Activated T-helper 2 cell treated with anti-CD3 and anti-CD28 coated beads, Interferon-gamma antibody, Interleukin-2, Interleukin-4, amounts not matched to agents 10 μg/mL and 5 μg/mL and 100 μg/mL, durations not matched to agents 14 hours and 24 hours and 36 hours (primary cell): ENCODE results near the gene ANGPTL5. TPM values are rescaled to one million over a fixed set of nuclear protein-coding genes. Genes with fewer than 3 reads are reported as not detected.
A peak's percentile ranks its signal among the peaks of the same experiment; 100 is the strongest.

Experiments used
- DNase-seq: peaks from one replicate; pipeline ENCODE4 v3.0.0; 2021; ENCODE audit warnings: low spot score
- H3K27ac Mint-ChIP-seq: one replicate; pipeline ENCODE4 v1.8.0; 2021; ENCODE audit warnings: mixed read lengths
- H3K27me3 Mint-ChIP-seq: one replicate; pipeline ENCODE4 v1.8.0; 2021; ENCODE audit warnings: low read depth, mixed read lengths
- H3K36me3 Mint-ChIP-seq: one replicate; pipeline ENCODE4 v1.8.0; 2021; ENCODE audit warnings: low read depth, mixed read lengths
- H3K4me1 Mint-ChIP-seq: one replicate; pipeline ENCODE4 v1.8.0; 2021; ENCODE audit warnings: low read depth, mixed read lengths
- H3K4me3 Mint-ChIP-seq: one replicate; pipeline ENCODE4 v1.8.0; 2021; ENCODE audit warnings: low read depth, mild to moderate bottlenecking, moderate library complexity, mixed read lengths
- H3K9me3 Mint-ChIP-seq: one replicate; pipeline ENCODE4 v1.8.0; 2021; ENCODE audit warnings: mixed read lengths
- intact Hi-C: fragments of 100-400 bp; cut with micrococcal nuclease; formaldehyde crosslinking; loops from one replicate; pipeline ENCODE4 v1.15.1; 2023
- total RNA-seq: library from RNA; stranded (reverse); gene quantifications from 2 replicates; pipeline ENCODE4 v1.2.3, GENCODE V29; 2022

Gene ANGPTL5
- total RNA-seq, 1 donor from 2014 or later: not detected

- Mint-ChIP-seq H3K4me3 (no peak overlapping the region), H3K4me1 (peaks cover 17% of the 10 kb centered on the region), H3K27me3 (peaks cover 2% of the 10 kb centered on the region), H3K36me3 (no peaks in the 10 kb centered on the region), H3K27ac (no peak overlapping the region), H3K9me3 (no peaks in the 10 kb centered on the region)
- no peak for DNase-seq
- intact Hi-C loops: no loop called here
These were observed 904 bp upstream of the ANGPTL5 start for GRCh38 chr11:101917226-101917625.

DNA sequence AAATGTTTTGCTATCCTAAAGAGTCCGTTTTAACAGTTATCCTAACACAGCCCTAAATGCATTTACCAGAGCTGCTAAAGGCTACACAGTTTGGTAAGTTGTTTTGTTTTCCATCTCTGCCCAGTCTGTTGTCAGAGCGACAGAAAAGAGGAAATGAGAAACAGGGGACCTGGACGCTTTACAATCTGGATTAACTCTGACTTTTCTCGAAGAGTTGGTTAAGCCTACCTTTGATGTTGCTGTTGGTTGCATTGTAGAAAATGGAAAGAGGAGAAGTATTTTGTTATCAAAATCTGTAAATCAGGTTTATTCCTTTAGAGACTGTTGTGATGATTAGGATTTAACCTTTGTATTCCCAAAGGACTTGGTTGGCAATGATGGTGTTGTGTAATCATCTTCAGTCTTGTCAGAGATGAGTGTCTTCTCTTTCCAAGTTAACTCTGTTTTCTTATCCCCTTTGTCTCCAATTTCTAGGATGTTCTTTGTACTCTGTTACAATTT lies 481 bp downstream of the ANGPTL5 start:
- Mint-ChIP-seq H3K27ac (peak overlapping the region; percentile 43), H3K4me3 (peak overlapping the region; percentile 88), H3K27me3 (peaks cover 4% of the 10 kb centered on the region), H3K4me1 (peaks cover 17% of the 10 kb centered on the region), H3K9me3 (no peaks in the 10 kb centered on the region), H3K36me3 (no peaks in the 10 kb centered on the region)
- intact Hi-C loops: loop anchor here (2.0 kb wide), 1 partner anchor 193 kb away; no protein-coding TSS in a partner anchor
- DNase-seq: no peak

- peaks cover 4% of the 10 kb centered on the region for H3K27me3 Mint-ChIP-seq
- DNase-seq: peak; percentile 89
- peaks cover 17% of the 10 kb centered on the region for H3K4me1 Mint-ChIP-seq
- H3K36me3 Mint-ChIP-seq: no peaks in the 10 kb centered on the region
- H3K27ac Mint-ChIP-seq: peak within 1 kb of the TSS; percentile 43
- no peaks in the 10 kb centered on the region for H3K9me3 Mint-ChIP-seq
- H3K4me3 Mint-ChIP-seq: peak within 1 kb of the TSS; percentile 88
- intact Hi-C loops: loop anchor here (2.0 kb wide), 1 partner anchor 194 kb away; no protein-coding TSS in a partner anchor
These were observed 1.4 kb downstream of the ANGPTL5 start, which contains the start of gene CEP126 for GRCh38 chr11:101914738-101915426. Gene CEP126 (plus strand): TSS chr11:101915010. CDS start chr11:101915285, 275 bp downstream.

DNA sequence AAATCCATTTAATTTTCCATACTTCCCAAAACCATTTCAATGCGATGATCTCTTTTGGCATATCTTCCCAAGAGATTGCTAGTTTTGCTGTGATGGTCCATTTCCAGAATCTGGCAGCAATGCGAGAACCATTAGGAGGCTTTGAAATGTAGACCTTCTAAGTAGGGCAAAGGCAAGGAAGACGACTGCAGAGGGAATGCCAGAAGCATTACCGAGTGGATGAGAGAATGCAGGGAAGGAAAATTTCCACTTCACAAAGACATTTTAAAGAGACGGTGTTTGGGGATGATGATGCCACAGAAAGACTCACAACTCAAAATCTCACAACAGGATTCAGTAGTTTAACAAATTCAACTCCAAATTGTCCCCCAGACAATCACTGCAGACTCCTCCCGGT lies 2.0 kb downstream of the ANGPTL5 start:
- Mint-ChIP-seq H3K4me1 (peaks cover 17% of the 10 kb centered on the region), H3K4me3 (peak overlapping the region; percentile 88), H3K27ac (no peak overlapping the region), H3K9me3 (no peaks in the 10 kb centered on the region), H3K36me3 (no peaks in the 10 kb centered on the region), H3K27me3 (peaks cover 4% of the 10 kb centered on the region)
- intact Hi-C loops: loop anchor here (2.0 kb wide), 1 partner anchor 194 kb away; no protein-coding TSS in a partner anchor
- no peak for DNase-seq

DNA sequence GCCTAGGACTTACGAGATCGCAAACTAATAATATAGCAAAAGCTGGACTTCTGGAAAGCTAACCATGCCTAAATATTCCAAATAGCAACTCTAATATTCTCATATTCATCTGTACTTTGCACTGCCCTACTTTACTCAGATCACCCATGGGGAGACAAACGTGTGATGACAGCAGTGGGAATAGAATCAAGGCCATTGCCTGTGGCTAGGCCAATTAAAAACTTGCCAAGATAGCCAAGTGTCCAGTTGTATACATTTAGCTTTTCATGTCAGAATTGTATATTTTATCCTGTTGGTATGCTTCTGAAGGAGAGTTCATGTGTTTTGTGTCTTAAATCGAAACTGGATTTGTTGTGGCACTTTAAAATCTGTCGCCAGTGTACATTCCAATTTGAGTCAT lies 2.7 kb downstream of the ANGPTL5 start:
- H3K4me3 Mint-ChIP-seq: peak overlapping the region; percentile 13
- H3K4me1 Mint-ChIP-seq: peaks cover 17% of the 10 kb centered on the region
- no peak for DNase-seq
- no peaks in the 10 kb centered on the region for H3K9me3 Mint-ChIP-seq
- H3K27me3 Mint-ChIP-seq: peaks cover 4% of the 10 kb centered on the region
- H3K36me3 Mint-ChIP-seq: no peaks in the 10 kb centered on the region
- H3K27ac Mint-ChIP-seq: no peak overlapping the region
- intact Hi-C loops: loop anchor here (2.0 kb wide), 1 partner anchor 195 kb away; no protein-coding TSS in a partner anchor

- Mint-ChIP-seq H3K9me3 (no peaks in the 10 kb centered on the region), H3K4me3 (no peak overlapping the region), H3K27me3 (peaks cover 4% of the 10 kb centered on the region), H3K36me3 (no peaks in the 10 kb centered on the region), H3K4me1 (peaks cover 17% of the 10 kb centered on the region), H3K27ac (no peak overlapping the region)
- no peak for DNase-seq
- intact Hi-C loops: no loop called here
These were observed 3.5 kb downstream of the ANGPTL5 start for GRCh38 chr11:101912823-101913284.

DNA sequence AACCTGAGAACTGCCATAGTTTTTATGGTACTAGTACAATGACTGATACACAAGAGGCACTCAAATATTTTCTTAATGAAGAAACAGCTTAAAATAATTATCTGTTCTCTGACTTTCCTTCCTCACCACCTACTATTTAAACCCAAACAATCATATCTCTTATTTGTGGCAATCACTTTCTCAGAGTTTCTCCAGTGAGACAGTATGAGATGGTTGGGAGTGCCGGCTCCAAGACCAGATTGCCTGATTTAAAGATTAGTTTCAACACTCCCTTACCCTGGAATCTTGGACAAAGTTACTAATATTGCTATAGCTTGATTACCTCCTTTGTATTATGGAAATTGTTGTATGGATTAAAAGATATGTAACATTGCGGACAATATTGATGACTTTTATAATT lies 7.2 kb downstream of the ANGPTL5 start:
- no peak for DNase-seq
- Mint-ChIP-seq H3K27me3 (peaks cover 11% of the 10 kb centered on the region), H3K4me1 (no peaks in the 10 kb centered on the region), H3K4me3 (no peak overlapping the region), H3K36me3 (no peaks in the 10 kb centered on the region), H3K9me3 (no peaks in the 10 kb centered on the region), H3K27ac (no peak overlapping the region)
- intact Hi-C loops: no loop called here

GRCh38 chr11:101907815-101908214 lies 8.5 kb downstream of the ANGPTL5 start:
- H3K27ac Mint-ChIP-seq: no peak overlapping the region
- H3K36me3 Mint-ChIP-seq: no peaks in the 10 kb centered on the region
- intact Hi-C loops: no loop called here
- H3K27me3 Mint-ChIP-seq: peaks cover 11% of the 10 kb centered on the region
- no peaks in the 10 kb centered on the region for H3K9me3 Mint-ChIP-seq
- H3K4me1 Mint-ChIP-seq: no peaks in the 10 kb centered on the region
- H3K4me3 Mint-ChIP-seq: no peak overlapping the region
- DNase-seq: no peak

DNA sequence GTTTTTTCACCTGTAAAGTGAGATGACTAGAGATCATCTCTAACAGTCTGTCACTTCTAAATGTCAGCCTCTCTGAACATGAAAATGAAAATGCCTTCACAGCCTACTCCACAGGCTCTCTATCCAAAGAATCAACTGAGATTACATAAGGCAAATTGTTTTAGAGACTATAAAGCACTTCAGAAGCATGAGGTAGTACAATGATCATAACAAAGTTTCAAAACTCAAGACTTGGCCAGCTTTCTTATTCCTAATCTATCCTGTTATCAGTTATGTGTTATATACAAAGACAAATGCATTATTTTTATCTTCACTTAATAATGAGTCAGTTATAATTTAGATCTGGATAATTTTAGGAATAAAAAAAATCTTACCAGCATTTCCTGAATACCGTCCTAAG lies 21.8 kb downstream of the ANGPTL5 start:
- Mint-ChIP-seq H3K4me3 (no peak overlapping the region), H3K9me3 (no peaks in the 10 kb centered on the region), H3K36me3 (no peaks in the 10 kb centered on the region), H3K4me1 (no peaks in the 10 kb centered on the region), H3K27me3 (peaks cover 2% of the 10 kb centered on the region), H3K27ac (no peak overlapping the region)
- DNase-seq: no peak
- intact Hi-C loops: no loop called here

GRCh38 chr11:101889767-101890166 lies 26.6 kb downstream of the ANGPTL5 start:
- no peak overlapping the region for H3K4me3 Mint-ChIP-seq
- H3K9me3 Mint-ChIP-seq: no peaks in the 10 kb centered on the region
- intact Hi-C loops: no loop called here
- DNase-seq: no peak
- no peaks in the 10 kb centered on the region for H3K4me1 Mint-ChIP-seq
- H3K36me3 Mint-ChIP-seq: no peaks in the 10 kb centered on the region
- H3K27ac Mint-ChIP-seq: no peak overlapping the region
- H3K27me3 Mint-ChIP-seq: no peaks in the 10 kb centered on the region

DNA sequence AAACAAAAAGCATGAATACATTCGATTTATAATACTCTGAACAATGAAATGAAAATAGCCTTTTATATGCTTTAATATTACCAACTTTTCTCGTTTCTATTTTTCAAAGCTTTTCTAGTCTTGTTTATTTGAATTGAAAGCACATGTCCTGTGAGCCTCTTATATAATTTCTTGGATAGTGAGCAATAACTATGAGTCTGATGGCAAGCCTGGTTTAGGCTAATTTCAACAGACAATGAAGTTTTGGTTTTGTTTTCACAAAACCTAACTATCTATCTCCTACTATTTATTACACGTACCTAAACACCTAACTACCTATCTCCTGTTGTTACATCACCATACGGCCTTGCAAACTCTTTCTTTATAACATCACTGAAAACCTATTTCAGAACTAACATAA lies 30.7 kb downstream of the ANGPTL5 start:
- Mint-ChIP-seq H3K36me3 (no peaks in the 10 kb centered on the region), H3K9me3 (no peaks in the 10 kb centered on the region), H3K4me3 (no peak overlapping the region), H3K4me1 (no peaks in the 10 kb centered on the region), H3K27me3 (no peaks in the 10 kb centered on the region), H3K27ac (no peak overlapping the region)
- intact Hi-C loops: no loop called here
- DNase-seq: no peak

GRCh38 chr11:101881586-101881985 lies 34.7 kb downstream of the ANGPTL5 start:
- Mint-ChIP-seq H3K9me3 (no peaks in the 10 kb centered on the region), H3K4me3 (no peak overlapping the region), H3K27me3 (no peaks in the 10 kb centered on the region), H3K27ac (no peak overlapping the region), H3K36me3 (no peaks in the 10 kb centered on the region), H3K4me1 (no peaks in the 10 kb centered on the region)
- DNase-seq: no peak
- intact Hi-C loops: no loop called here

DNA sequence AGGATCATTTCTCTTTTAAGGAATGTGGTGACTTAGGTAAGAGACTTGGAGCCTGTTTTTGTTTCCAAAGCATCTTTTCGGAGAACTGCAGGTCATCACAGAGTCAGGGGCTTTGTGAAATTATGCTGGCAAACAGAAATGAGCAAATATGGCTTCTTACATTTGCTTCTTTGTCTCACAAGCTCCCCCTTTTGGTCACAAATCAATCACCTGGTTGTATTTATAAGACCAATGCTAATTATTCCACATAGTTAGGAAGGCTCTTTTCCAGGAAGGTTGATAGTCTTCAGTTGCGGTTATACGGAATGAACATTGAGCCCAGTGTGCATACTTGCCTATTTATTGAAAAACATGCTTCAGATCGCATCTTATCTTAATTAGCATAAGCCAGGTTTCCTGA lies 36.1 kb downstream of the ANGPTL5 start:
- no peak overlapping the region for H3K4me3 Mint-ChIP-seq
- DNase-seq: no peak
- no peaks in the 10 kb centered on the region for H3K27me3 Mint-ChIP-seq
- no peak overlapping the region for H3K27ac Mint-ChIP-seq
- H3K36me3 Mint-ChIP-seq: no peaks in the 10 kb centered on the region
- H3K4me1 Mint-ChIP-seq: no peaks in the 10 kb centered on the region
- intact Hi-C loops: no loop called here
- H3K9me3 Mint-ChIP-seq: no peaks in the 10 kb centered on the region
